PC-3 (cell line): Measurements from ENCODE around the gene CUEDC1. TPM values are rescaled to one million over a fixed set of nuclear protein-coding genes. Genes with fewer than 3 reads are reported as not detected.
A peak's percentile ranks its signal among the peaks of the same experiment; 100 is the strongest.

ENCODE experiments used
- ATAC-seq: fragments of 200-7000 bp; cut with Tn5 transposase; 2 replicates; pipeline ENCODE4 v1.9.1; 2020; ENCODE audit warnings: mild to moderate bottlenecking, moderate library complexity
- BruUV-seq: library from RNA; stranded (reverse); fragments of 400-500 nt; replicated peaks from 2 replicates; lab custom pipeline; 2021; lab: Mats Ljungman, UMichigan
- CTCF ChIA-PET: fragments of 300-600 bp; sonication (Branson Sonifier 250); formaldehyde crosslinking; loops from one replicate; lab custom pipeline; 2022; ENCODE audit warnings: antibody characterized with exemption; lab: Charles Lee
- POLR2A ChIA-PET: fragments of 300-600 bp; sonication (Branson Sonifier 250); formaldehyde crosslinking; loops from one replicate; lab custom pipeline; 2022; ENCODE audit warnings: antibody characterized with exemption; ENCODE audit not compliant: unreplicated experiment; lab: Charles Lee
- DNase-seq: peaks from one replicate; pipeline ENCODE4 v3.0.0-alpha.2; 2015
- H2AFZ ChIP-seq: fragments of 300-600 bp; sonication (generic); 2 replicates; pipeline ENCODE4 v1.6.0; 2016; ENCODE audit warnings: antibody characterized with exemption, low read length
- H3F3A ChIP-seq: fragments of 300-600 bp; sonication (generic); one replicate; pipeline ENCODE4 v1.6.0; 2017; ENCODE audit warnings: antibody characterized with exemption, low read length, control low read depth, mild to moderate bottlenecking; ENCODE audit not compliant: unreplicated experiment
- H3K27ac ChIP-seq: fragments of 300-600 bp; sonication (generic); 2 replicates; pipeline ENCODE4 v1.5.1; 2016; ENCODE audit warnings: mild to moderate bottlenecking, low read length
- H3K27me3 ChIP-seq: fragments of 300-600 bp; sonication (generic); 2 replicates; pipeline ENCODE4 v1.6.1; 2016; ENCODE audit warnings: low read length, mixed read lengths
- H3K36me3 ChIP-seq: fragments of 300-600 bp; sonication (generic); 2 replicates; pipeline ENCODE4 v1.6.1; 2016; ENCODE audit warnings: low read depth, mixed run types, low read length, mixed read lengths
- H3K4me1 ChIP-seq: fragments of 300-600 bp; sonication (generic); 2 replicates; pipeline ENCODE4 v1.5.1; 2016; ENCODE audit warnings: low read length; ENCODE audit not compliant: insufficient read depth
- H3K4me2 ChIP-seq: fragments of 300-600 bp; sonication (generic); 2 replicates; pipeline ENCODE4 v1.6.0; 2016; ENCODE audit warnings: low read length
- H3K4me3 ChIP-seq: fragments of 300-600 bp; sonication (generic); 2 replicates; pipeline ENCODE4 v1.5.1; 2016; ENCODE audit warnings: mild to moderate bottlenecking, low read length, mixed read lengths
- H3K79me2 ChIP-seq: fragments of 300-600 bp; sonication (generic); 2 replicates; pipeline ENCODE4 v1.6.1; 2017; ENCODE audit warnings: low read length, mixed read lengths
- H3K9ac ChIP-seq: fragments of 300-600 bp; sonication (generic); 2 replicates; pipeline ENCODE4 v1.6.0; 2016; ENCODE audit warnings: mild to moderate bottlenecking, low read length
- H3K9me2 ChIP-seq: fragments of 300-600 bp; sonication (generic); replicated peaks from 2 replicates; pipeline ENCODE4 v1.6.1; 2016; ENCODE audit warnings: mixed run types, low read length, mixed read lengths
- H3K9me3 ChIP-seq: fragments of 300-600 bp; sonication (generic); 2 replicates; pipeline ENCODE4 v1.6.1; 2016; ENCODE audit warnings: low read length, mixed read lengths
- H4K20me1 ChIP-seq: fragments of 300-600 bp; sonication (generic); 2 replicates; pipeline ENCODE4 v1.6.1; 2016; ENCODE audit warnings: low read length, mixed read lengths
- EZH2 ChIP-seq: fragments of 300-600 bp; sonication (generic); IDR thresholded peaks from one replicate; pipeline ENCODE4 v1.6.1; 2017; ENCODE audit warnings: antibody characterized with exemption, mild to moderate bottlenecking, low read length; ENCODE audit not compliant: unreplicated experiment
- EZH2phosphoT487 ChIP-seq: fragments of 300-600 bp; sonication (generic); IDR thresholded peaks from 2 replicates; pipeline ENCODE4 v1.6.1; 2018; ENCODE audit warnings: mild to moderate bottlenecking, antibody characterized with exemption, low read length, borderline replicate concordance
- intact Hi-C: fragments of 100-400 bp; cut with micrococcal nuclease; formaldehyde crosslinking; loops from 2 replicates; pipeline ENCODE4 v1.9.0; 2023
- total RNA-seq: library from RNA; depleted of rRNA; stranded (reverse); fragments of >200 nt; gene quantifications from 2 replicates; pipeline ENCODE4 v1.2.3, GENCODE V29; 2014
- TF ChIP-seq, protein P1 (sequence below): fragments of 300-600 bp; sonication (generic); conservative IDR thresholded peaks from 2 replicates; pipeline ENCODE4 v1.5.1; 2017; ENCODE audit warnings: antibody characterized with exemption, low read depth, mild to moderate bottlenecking, low read length

CUEDC1 gene
- total RNA-seq, 1 experiment from 2014 or later, result 31.6 TPM

DNA sequence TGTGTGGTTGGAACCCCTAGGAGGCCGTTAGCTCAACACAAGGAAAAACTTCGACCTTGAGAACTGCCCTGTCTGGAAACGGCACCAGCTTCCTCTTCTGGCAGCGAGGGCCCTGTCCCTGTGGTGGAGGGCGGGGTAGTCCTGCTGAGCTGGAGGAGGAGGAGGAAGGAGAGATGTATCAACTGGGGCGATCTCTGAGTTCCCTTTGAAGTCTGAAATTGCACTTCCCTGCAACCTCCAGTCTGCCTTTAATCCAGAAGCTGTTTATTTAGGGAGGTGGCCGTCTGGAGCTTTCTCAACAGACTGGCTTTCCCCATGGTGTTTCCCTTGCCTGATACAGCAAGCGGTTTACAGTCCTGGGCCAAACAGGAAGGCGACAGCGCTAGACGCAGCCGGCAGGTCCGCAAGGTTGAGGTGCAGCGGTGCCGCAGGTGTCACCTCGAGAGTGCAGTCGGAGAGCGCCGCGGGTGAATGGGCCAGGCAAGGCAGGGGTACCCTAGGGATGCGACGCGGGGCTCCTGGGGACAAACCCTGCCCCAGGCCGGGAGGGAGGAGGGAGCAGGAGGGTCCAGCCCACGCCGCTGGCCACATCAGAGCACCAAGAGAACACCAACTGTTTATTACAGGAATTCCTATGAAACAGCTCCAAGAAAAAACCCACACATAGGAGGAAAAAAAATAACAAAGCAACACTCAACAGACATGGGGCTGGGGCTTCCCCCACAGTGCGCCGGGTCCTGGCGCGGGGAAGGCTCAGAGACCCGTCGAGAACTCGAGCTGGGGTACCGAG lies 94.0 kb downstream of the CUEDC1 start:
- peak; percentile 50 for DNase-seq
- Histone ChIP-seq H3K9ac (peak overlapping the region; percentile 50), H3F3A (no peaks in the 10 kb centered on the region), H2AFZ (peak overlapping the region; percentile 56), H3K4me2 (peak overlapping the region; percentile 89), H3K79me2 (no peaks in the 10 kb centered on the region), H3K9me2 (no peaks in the 10 kb centered on the region), H3K4me3 (peak overlapping the region; percentile 63), H3K4me1 (peaks cover 27% of the 10 kb centered on the region), H4K20me1 (no peaks in the 10 kb centered on the region), H3K27me3 (no peaks in the 10 kb centered on the region), H3K9me3 (no peaks in the 10 kb centered on the region), H3K27ac (peak overlapping the region; percentile 8), H3K36me3 (peaks cover 3% of the 10 kb centered on the region; the same call in 1 of the 2 replicates)
- TF ChIP-seq EZH2, result no peak
- TF ChIP-seq EZH2phosphoT487, result no peak
- TF ChIP-seq, protein P1, sequence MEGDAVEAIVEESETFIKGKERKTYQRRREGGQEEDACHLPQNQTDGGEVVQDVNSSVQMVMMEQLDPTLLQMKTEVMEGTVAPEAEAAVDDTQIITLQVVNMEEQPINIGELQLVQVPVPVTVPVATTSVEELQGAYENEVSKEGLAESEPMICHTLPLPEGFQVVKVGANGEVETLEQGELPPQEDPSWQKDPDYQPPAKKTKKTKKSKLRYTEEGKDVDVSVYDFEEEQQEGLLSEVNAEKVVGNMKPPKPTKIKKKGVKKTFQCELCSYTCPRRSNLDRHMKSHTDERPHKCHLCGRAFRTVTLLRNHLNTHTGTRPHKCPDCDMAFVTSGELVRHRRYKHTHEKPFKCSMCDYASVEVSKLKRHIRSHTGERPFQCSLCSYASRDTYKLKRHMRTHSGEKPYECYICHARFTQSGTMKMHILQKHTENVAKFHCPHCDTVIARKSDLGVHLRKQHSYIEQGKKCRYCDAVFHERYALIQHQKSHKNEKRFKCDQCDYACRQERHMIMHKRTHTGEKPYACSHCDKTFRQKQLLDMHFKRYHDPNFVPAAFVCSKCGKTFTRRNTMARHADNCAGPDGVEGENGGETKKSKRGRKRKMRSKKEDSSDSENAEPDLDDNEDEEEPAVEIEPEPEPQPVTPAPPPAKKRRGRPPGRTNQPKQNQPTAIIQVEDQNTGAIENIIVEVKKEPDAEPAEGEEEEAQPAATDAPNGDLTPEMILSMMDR, result no peak
- ChIA-PET POLR2A (interaction anchor here (0.5 to 0.9 kb wide), 6 partner anchors 16 to 223 kb away, joined by 3 to 16 read pairs (median 4); no protein-coding TSS in a partner anchor), CTCF (interaction anchor here (0.6 to 2.6 kb wide), 6 partner anchors 9 to 139 kb away, joined by 3 to 15 read pairs (median 8); no protein-coding TSS in a partner anchor)
- intact Hi-C loops, result no loop called here
- no TSS peak for BruUV-seq
- peak; percentile 30 for ATAC-seq

DNA sequence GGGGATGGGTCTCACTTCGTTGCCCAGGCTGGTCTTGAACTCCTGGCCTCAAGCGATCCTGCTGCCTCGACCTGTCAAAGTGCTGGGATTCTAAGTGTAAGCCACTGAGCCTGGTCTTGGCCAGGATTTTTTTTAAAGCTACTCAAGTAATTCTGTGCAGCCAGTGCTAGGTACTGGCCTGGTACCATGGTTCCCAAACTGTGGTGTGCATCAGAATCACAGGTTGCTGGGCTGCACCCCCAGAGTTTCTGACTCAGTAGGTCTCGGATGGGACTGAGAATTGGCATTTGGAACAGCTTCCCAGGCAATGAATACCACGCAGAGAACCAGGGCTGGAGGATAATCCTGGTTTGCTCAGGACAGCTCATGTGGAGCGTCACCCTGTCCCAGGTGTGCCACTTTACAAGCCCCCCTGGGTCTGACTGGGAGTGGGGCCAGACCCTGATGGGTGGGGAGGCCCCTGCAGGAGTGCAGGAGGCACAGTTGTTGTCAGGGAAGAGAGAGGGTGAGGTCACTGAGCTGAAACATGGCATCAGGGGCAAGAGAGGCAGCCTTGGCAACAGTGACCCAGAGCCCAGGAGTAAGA lies 94.7 kb downstream of the CUEDC1 start:
- Histone ChIP-seq H3K36me3 (no peaks in the 10 kb centered on the region), H3K9ac (no peak overlapping the region), H3K27ac (no peak overlapping the region; the same call in 1 of the 2 replicates), H3K4me2 (peak overlapping the region; percentile 89), H3K9me3 (no peaks in the 10 kb centered on the region), H3K4me1 (peaks cover 27% of the 10 kb centered on the region), H4K20me1 (no peaks in the 10 kb centered on the region), H3K79me2 (no peaks in the 10 kb centered on the region), H2AFZ (no peak overlapping the region), H3K27me3 (no peaks in the 10 kb centered on the region), H3F3A (no peaks in the 10 kb centered on the region), H3K9me2 (no peaks in the 10 kb centered on the region), H3K4me3 (no peak overlapping the region)
- POLR2A ChIA-PET, result interaction anchor here (0.5 to 0.9 kb wide), 7 partner anchors 25 to 223 kb away, joined by 3 to 16 read pairs (median 4); partner anchors contain the start of gene VEZF1
- CTCF ChIA-PET, result interaction anchor here (0.6 to 2.6 kb wide), 10 partner anchors 9 to 139 kb away, joined by 3 to 15 read pairs (median 6); no protein-coding TSS in a partner anchor
- BruUV-seq, result no TSS peak
- intact Hi-C loops, result no loop called here
- DNase-seq, result no peak
- no peak for ATAC-seq
- TF ChIP-seq EZH2phosphoT487 (no peak), EZH2 (no peak)

DNA sequence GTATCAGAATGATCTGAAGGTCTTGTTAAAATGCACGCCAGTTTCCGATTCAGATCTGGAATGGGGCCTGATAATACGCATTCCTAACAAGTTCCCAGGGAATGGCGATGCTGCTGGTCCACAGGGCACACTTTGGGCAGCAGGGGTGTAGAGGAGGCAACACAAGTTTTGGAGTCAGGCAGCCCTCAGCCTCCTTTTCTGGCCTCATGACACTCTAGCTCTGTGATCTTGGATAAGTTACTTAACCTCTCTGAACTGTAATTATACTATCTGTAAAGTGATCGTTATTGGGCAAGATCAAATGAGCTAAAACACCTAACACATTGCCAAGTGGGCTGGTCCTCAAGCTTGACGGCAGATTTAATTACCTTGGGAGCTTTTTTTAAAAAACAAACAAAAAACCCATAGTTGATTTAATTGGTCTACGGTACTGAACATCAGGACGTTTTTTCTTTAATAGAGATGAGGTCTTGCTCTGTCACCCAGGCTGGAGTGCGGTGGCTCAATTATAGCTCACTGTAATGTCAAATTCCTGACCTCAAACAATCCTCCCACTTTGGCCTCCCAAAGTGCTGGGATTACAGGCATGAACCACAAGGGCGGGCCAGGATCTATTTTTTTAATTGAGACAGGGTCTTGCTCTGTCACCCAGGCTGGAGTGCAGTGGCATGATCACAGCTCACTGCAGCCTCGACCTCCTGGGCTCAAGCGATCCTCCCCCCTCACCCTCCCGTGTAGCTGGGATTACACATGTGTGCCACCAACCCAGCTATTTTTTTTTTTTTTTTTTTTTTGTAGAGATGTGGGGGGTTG lies 95.4 kb downstream of the CUEDC1 start:
- BruUV-seq, result TSS peak; percentile 4
- Histone ChIP-seq H3K9ac (no peak overlapping the region), H3K4me3 (no peak overlapping the region), H3F3A (no peaks in the 10 kb centered on the region), H3K27ac (no peak overlapping the region), H3K79me2 (no peaks in the 10 kb centered on the region), H3K9me2 (no peaks in the 10 kb centered on the region), H2AFZ (no peak overlapping the region), H4K20me1 (no peaks in the 10 kb centered on the region), H3K4me2 (no peak overlapping the region), H3K36me3 (no peaks in the 10 kb centered on the region), H3K27me3 (no peaks in the 10 kb centered on the region), H3K4me1 (peaks cover 27% of the 10 kb centered on the region), H3K9me3 (no peaks in the 10 kb centered on the region)
- CTCF ChIA-PET, result interaction anchor here (0.6 to 2.6 kb wide), 10 partner anchors 10 to 140 kb away, joined by 3 to 15 read pairs (median 8); no protein-coding TSS in a partner anchor
- no peak for ATAC-seq
- no peak for TF ChIP-seq EZH2phosphoT487
- no peak for TF ChIP-seq EZH2
- TF ChIP-seq, protein P1, result no peak
- POLR2A ChIA-PET, result interaction anchor here (0.6 to 0.9 kb wide), 3 partner anchors 32 to 128 kb away, joined by 3 to 4 read pairs (median 4); partner anchors contain the start of gene VEZF1
- no peak for DNase-seq
- intact Hi-C loops, result no loop called here
